Measurements from ENCODE around the gene HAPLN1.

- no peak for TF ChIP-seq EZH2 (IDR thresholded peaks at IDR 0.05)
- no peak for TF ChIP-seq EZH2phosphoT487 (IDR thresholded peaks at IDR 0.05)
These were observed 36.8 kb downstream of the HAPLN1 start for GRCh38 chr5:83683836-83684235.

All from neural progenitor cell (in vitro differentiated cells).